Uterus (tissue), 2 donors: ENCODE data around the gene ALDH1A3.

Source experiments
- POLR2A ChIP-seq, 2 donors: fragments of 450-650 bp; IDR thresholded peaks; one replicate each; pipeline ENCODE4 v1.6.1; 2016; ENCODE audit warnings: antibody characterized with exemption in 2 of 2, mild to moderate bottlenecking in 1 of 2, moderate library complexity in 1 of 2
- TF ChIP-seq, protein P1 (sequence below), 4 experiments: fragments of 200-600 bp in 2 of 4; fragments of 450-650 bp in 2 of 4; sonication (generic) in 2 of 4; IDR thresholded peaks; one replicate each; pipeline ENCODE4 v1.5.1; 2016 to 2019; ENCODE audit warnings: antibody characterized with exemption in 4 of 4, mild to moderate bottlenecking in 2 of 4, moderate library complexity in 1 of 4

- TF ChIP-seq, protein P1, sequence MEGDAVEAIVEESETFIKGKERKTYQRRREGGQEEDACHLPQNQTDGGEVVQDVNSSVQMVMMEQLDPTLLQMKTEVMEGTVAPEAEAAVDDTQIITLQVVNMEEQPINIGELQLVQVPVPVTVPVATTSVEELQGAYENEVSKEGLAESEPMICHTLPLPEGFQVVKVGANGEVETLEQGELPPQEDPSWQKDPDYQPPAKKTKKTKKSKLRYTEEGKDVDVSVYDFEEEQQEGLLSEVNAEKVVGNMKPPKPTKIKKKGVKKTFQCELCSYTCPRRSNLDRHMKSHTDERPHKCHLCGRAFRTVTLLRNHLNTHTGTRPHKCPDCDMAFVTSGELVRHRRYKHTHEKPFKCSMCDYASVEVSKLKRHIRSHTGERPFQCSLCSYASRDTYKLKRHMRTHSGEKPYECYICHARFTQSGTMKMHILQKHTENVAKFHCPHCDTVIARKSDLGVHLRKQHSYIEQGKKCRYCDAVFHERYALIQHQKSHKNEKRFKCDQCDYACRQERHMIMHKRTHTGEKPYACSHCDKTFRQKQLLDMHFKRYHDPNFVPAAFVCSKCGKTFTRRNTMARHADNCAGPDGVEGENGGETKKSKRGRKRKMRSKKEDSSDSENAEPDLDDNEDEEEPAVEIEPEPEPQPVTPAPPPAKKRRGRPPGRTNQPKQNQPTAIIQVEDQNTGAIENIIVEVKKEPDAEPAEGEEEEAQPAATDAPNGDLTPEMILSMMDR (IDR thresholded peaks at IDR 0.05) = no peak
- TF ChIP-seq POLR2A (IDR thresholded peaks at IDR 0.05) = no peak
Observed at GRCh38 chr15:100834731-100835130, 44.9 kb upstream of the ALDH1A3 start.
